GM21515 (cell line): ENCODE measurements around the gene CD1D.

Experiments used
- ATAC-seq: cut with Tn5 transposase; IDR thresholded peaks from one replicate; pipeline ENCODE4 v1.9.1; 2021; ENCODE audit not compliant: unreplicated experiment

Gene CD1D

GRCh38 chr1:158180741-158181576 is at the start of gene CD1D:
CD1D (plus strand) TSS chr1:158180895; CDS start chr1:158181102, 207 bp downstream.
- no peak for ATAC-seq

- ATAC-seq = no peak
These were observed 49.5 kb upstream of the CD1D start for GRCh38 chr1:158131217-158131616.

- no peak for ATAC-seq
These were observed 39.9 kb upstream of the CD1D start for GRCh38 chr1:158140764-158141192.

GRCh38 chr1:158145173-158145719 is 35.4 kb upstream of the CD1D start:
- ATAC-seq = no peak

GRCh38 chr1:158146165-158146564 is 34.5 kb upstream of the CD1D start:
- no peak for ATAC-seq

GRCh38 chr1:158146739-158147138 is 34.0 kb upstream of the CD1D start:
- no peak for ATAC-seq

GRCh38 chr1:158147401-158147800 is 33.3 kb upstream of the CD1D start:
- no peak for ATAC-seq

GRCh38 chr1:158147869-158148268 is 32.8 kb upstream of the CD1D start:
- no peak for ATAC-seq

- ATAC-seq = no peak
These were observed 32.2 kb upstream of the CD1D start for GRCh38 chr1:158148468-158148867.

- no peak for ATAC-seq
These were observed 31.5 kb upstream of the CD1D start for GRCh38 chr1:158149175-158149574.

GRCh38 chr1:158149577-158150269 is 31.0 kb upstream of the CD1D start:
- peak; percentile 69 for ATAC-seq

- ATAC-seq = no peak
These were observed 30.2 kb upstream of the CD1D start for GRCh38 chr1:158150523-158150922.

- ATAC-seq = no peak
These were observed 27.5 kb upstream of the CD1D start for GRCh38 chr1:158153179-158153578.

- no peak for ATAC-seq
These were observed 26.8 kb upstream of the CD1D start for GRCh38 chr1:158153746-158154444.

GRCh38 chr1:158154501-158154900 is 26.2 kb upstream of the CD1D start:
- ATAC-seq = no peak

- no peak for ATAC-seq
These were observed 25.0 kb upstream of the CD1D start for GRCh38 chr1:158155673-158156072.

GRCh38 chr1:158159597-158159996 is 21.1 kb upstream of the CD1D start:
- ATAC-seq = no peak

- ATAC-seq = no peak
These were observed 19.2 kb upstream of the CD1D start for GRCh38 chr1:158161446-158161845.

GRCh38 chr1:158163000-158163947 is 17.4 kb upstream of the CD1D start:
- peak; percentile 98 for ATAC-seq

GRCh38 chr1:158169105-158169504 is 11.6 kb upstream of the CD1D start:
- no peak for ATAC-seq
